HepG2 (cell line): ENCODE results near the gene DNMT1. TPM values are rescaled to one million over a fixed set of nuclear protein-coding genes. Genes with fewer than 3 reads are reported as not detected.

Experiments
- GABPA ChIP-seq, 2 experiments: IDR thresholded peaks; 2 replicates each; pipeline ENCODE4 v1.6.1; 2011 to 2016; ENCODE audit warnings: low read depth in 2 of 2, low read length in 1 of 2, missing biosample characterization in 1 of 2, missing genetic modification characterization in 1 of 2
- RELA ChIP-seq: sonication (generic); formaldehyde crosslinking; IDR thresholded peaks from 2 replicates; pipeline ENCODE4 v1.4.0; 2020; ENCODE audit warnings: missing genetic modification reagents
- RXRA ChIP-seq: sonication (generic); formaldehyde crosslinking; IDR thresholded peaks from 2 replicates; pipeline ENCODE4 v1.5.1; 2020; ENCODE audit warnings: missing genetic modification reagents
- ZBTB14 ChIP-seq: sonication (generic); formaldehyde crosslinking; IDR thresholded peaks from 2 replicates; pipeline ENCODE4 v1.4.0; 2020; ENCODE audit warnings: missing genetic modification reagents
- ZBTB40 ChIP-seq, 2 experiments: fragments of 450-650 bp in 1 of 2; sonication (generic) in 1 of 2; formaldehyde crosslinking in 1 of 2; IDR thresholded peaks; 2 replicates each; pipeline versions ENCODE4 v1.6.1 to v1.8.0; 2016 to 2022; ENCODE audit warnings: antibody characterized with exemption in 1 of 2, mild to moderate bottlenecking in 1 of 2, missing genetic modification reagents in 1 of 2
- ZNF281 ChIP-seq: sonication (generic); formaldehyde crosslinking; IDR thresholded peaks from 2 replicates; pipeline ENCODE4 v1.4.0; 2020; ENCODE audit warnings: missing genetic modification reagents, borderline replicate concordance
- ZNF34 ChIP-seq: sonication (generic); formaldehyde crosslinking; IDR thresholded peaks from 2 replicates; pipeline ENCODE4 v1.4.0; 2020; ENCODE audit warnings: mild to moderate bottlenecking, missing genetic modification reagents, borderline replicate concordance
- ZNF510 ChIP-seq: sonication (generic); formaldehyde crosslinking; IDR thresholded peaks from 2 replicates; pipeline ENCODE4 v1.4.0; 2020; ENCODE audit warnings: low read depth, mild to moderate bottlenecking, missing genetic modification reagents
- ZNF687 ChIP-seq: sonication (generic); formaldehyde crosslinking; IDR thresholded peaks from 2 replicates; pipeline ENCODE4 v1.5.1; 2020; ENCODE audit warnings: mild to moderate bottlenecking, missing genetic modification reagents, moderate library complexity
- polyA plus RNA-seq, 8 experiments: library from polyadenylated mRNA; depleted of rRNA in 3 of 8; stranded (reverse) in 7 of 8; unstranded in 1 of 8; fragments of >200 nt; fragmentation: Illumina TruSeq in 4 of 8; extraction: Trizol in 4 of 8; gene quantifications; 2 replicates each; pipeline versions ENCODE4 v1.2.1 to v1.2.3, GENCODE V29; 2011 to 2016; ENCODE audit warnings: low read depth in 4 of 8, missing spikeins in 1 of 8, mixed read lengths in 1 of 8; ENCODE audit not compliant: insufficient read depth in 1 of 8
- total RNA-seq, 5 experiments: library from RNA; depleted of rRNA; stranded (reverse); fragments of >200 nt; fragmentation: Illumina TruSeq; extraction: Trizol; gene quantifications; 2 replicates each; pipeline ENCODE4 v1.2.3, GENCODE V29; 2016; ENCODE audit warnings: low read depth in 1 of 5

DNMT1 gene
- total and polyA plus RNA-seq, 2 of the 13 experiments (the other 11 are each of a cell fraction or from before 2014, with no cell fraction given) = 31.2 to 91.1 TPM

- peak; percentile 71 for TF ChIP-seq ZNF281 (CRISPR knock-in tag)
- no peak for TF ChIP-seq ZNF34 (CRISPR knock-in tag)
- TF ChIP-seq ZNF687 (CRISPR knock-in tag) = no peak
- TF ChIP-seq ZBTB40 (IDR thresholded peaks at IDR 0.05) = peak; percentile 92
- no peak for TF ChIP-seq ZBTB40 (CRISPR knock-in tag; IDR thresholded peaks at IDR 0.05)
- TF ChIP-seq RXRA (CRISPR knock-in tag) = 0 out of 2 replicates have a peak, but pooled peaks have one; percentile 25
- peak; percentile 95; the same call in 1 of the 2 replicates for TF ChIP-seq RELA
- TF ChIP-seq GABPA (IDR thresholded peaks at IDR 0.05; ENCODE audit: low read depth, low read length) = no peak
- TF ChIP-seq GABPA (CRISPR knock-in tag; IDR thresholded peaks at IDR 0.05; ENCODE audit: low read depth) = no peak
- TF ChIP-seq ZNF510 (CRISPR knock-in tag) = no peak
- no peak for TF ChIP-seq ZBTB14 (CRISPR knock-in tag)
Observed at GRCh38 chr19:10219678-10220077, 24.9 kb upstream of the DNMT1 start (continued).
